Peyer's patch (tissue), 4 donors: Measurements from ENCODE around the gene ANKRD44. TPM values are rescaled to one million over a fixed set of nuclear protein-coding genes. Genes with fewer than 3 reads are reported as not detected.

Experiments used
- DNase-seq, 3 donors: peaks; one replicate each; pipeline ENCODE4 v3.0.0-alpha.2; 2017 to 2019
- H3K27ac ChIP-seq, 4 donors: fragments of 200-600 bp; sonication (generic); one replicate each; pipeline ENCODE4 v1.5.1; 2016 to 2019
- H3K27me3 ChIP-seq, 2 donors: fragments of 200-600 bp; sonication (generic); one replicate each; pipeline ENCODE4 v1.5.1; 2019
- H3K36me3 ChIP-seq, 3 donors: fragments of 200-600 bp; sonication (generic); one replicate each; pipeline ENCODE4 v1.5.1; 2016 to 2019
- H3K4me1 ChIP-seq, 4 donors: fragments of 200-600 bp; sonication (generic); one replicate each; pipeline ENCODE4 v1.5.1; 2016 to 2019
- H3K4me3 ChIP-seq, 4 donors: fragments of 200-600 bp; sonication (generic); 1 replicate in 3 of 4; 2 replicates in 1 of 4; pipeline ENCODE4 v1.5.1; 2016 to 2019; ENCODE audit warnings: mild to moderate bottlenecking in 1 of 4
- H3K9me3 ChIP-seq, 4 donors: fragments of 200-600 bp; sonication (generic); one replicate each; pipeline ENCODE4 v1.5.1; 2016 to 2019; ENCODE audit warnings: mild to moderate bottlenecking in 1 of 4
- POLR2A ChIP-seq, 2 donors: fragments of 450-650 bp; IDR thresholded peaks; one replicate each; pipeline ENCODE4 v1.5.1; 2017; ENCODE audit warnings: antibody characterized with exemption in 2 of 2, mild to moderate bottlenecking in 2 of 2, moderate library complexity in 2 of 2
- total RNA-seq, 4 donors: library from RNA; depleted of rRNA; stranded (reverse); fragments of >200 nt; gene quantifications; one replicate each; pipeline ENCODE4 v1.1.0, GENCODE V29; 2016
- TF ChIP-seq, protein P1 (sequence below), 6 experiments: fragments of 450-650 bp in 4 of 6; fragments of 200-600 bp in 2 of 6; sonication (generic) in 1 of 6; IDR thresholded peaks; one replicate each; pipeline ENCODE4 v1.5.1; 2017 to 2019; ENCODE audit warnings: antibody characterized with exemption in 6 of 6, mild to moderate bottlenecking in 3 of 6, moderate library complexity in 1 of 6

Gene ANKRD44
- total RNA-seq, 4 donors from 2014 or later = 24.8 to 215 (median 32.0) TPM

DNA sequence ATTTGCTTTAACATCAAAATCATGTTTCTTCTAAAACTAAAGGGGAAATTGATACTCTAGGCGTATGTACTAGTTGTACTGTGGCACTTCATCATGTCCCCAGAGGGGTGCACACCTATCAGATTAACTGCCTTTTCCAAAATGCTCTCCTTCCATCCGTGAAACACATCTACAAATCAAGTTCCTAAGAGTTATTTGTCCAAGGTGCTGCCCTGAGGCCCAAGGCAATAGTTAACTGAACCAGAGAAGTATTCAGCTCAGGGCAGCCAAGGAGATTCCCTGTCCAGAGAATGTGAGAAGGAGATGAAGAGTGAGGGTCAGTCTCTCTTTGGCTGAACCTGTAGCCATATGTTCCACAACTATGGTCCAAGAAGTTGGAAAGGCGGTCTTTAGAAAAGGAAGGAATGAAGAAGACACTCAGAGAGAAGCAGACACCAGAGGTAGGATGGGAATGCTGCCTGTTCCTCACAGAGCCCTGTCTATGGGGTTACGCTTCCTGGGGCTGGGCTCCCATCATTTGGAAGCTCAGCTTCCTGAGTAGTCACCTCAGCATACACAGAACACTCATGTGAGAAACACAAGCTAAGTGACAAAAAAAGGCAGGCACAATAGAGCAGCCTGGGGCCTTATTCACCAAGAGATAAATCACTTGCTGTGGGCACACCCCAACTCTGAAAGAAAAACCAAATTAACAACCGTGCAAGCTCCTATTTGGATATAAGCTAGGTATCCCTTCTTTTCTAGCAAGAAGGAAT is 55.6 kb downstream of the ANKRD44 start:
- DNase-seq = no peak
- peak overlapping the region in 1 of 4 donors; percentile 8 for H3K4me3 ChIP-seq
- peak overlapping the region; percentile 52 to 78 (median 61) for H3K27ac ChIP-seq
- H3K27me3 ChIP-seq = no peaks in the 10 kb centered on the region
- H3K9me3 ChIP-seq = no peaks in the 10 kb centered on the region
- no peaks in the 10 kb centered on the region for H3K36me3 ChIP-seq
- H3K4me1 ChIP-seq = peaks cover 0 to 18% (median 12%) of the 10 kb centered on the region in 4 donors
- TF ChIP-seq, protein P1, sequence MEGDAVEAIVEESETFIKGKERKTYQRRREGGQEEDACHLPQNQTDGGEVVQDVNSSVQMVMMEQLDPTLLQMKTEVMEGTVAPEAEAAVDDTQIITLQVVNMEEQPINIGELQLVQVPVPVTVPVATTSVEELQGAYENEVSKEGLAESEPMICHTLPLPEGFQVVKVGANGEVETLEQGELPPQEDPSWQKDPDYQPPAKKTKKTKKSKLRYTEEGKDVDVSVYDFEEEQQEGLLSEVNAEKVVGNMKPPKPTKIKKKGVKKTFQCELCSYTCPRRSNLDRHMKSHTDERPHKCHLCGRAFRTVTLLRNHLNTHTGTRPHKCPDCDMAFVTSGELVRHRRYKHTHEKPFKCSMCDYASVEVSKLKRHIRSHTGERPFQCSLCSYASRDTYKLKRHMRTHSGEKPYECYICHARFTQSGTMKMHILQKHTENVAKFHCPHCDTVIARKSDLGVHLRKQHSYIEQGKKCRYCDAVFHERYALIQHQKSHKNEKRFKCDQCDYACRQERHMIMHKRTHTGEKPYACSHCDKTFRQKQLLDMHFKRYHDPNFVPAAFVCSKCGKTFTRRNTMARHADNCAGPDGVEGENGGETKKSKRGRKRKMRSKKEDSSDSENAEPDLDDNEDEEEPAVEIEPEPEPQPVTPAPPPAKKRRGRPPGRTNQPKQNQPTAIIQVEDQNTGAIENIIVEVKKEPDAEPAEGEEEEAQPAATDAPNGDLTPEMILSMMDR (IDR thresholded peaks at IDR 0.05) = no peak
- TF ChIP-seq POLR2A (IDR thresholded peaks at IDR 0.05) = no peak

DNA sequence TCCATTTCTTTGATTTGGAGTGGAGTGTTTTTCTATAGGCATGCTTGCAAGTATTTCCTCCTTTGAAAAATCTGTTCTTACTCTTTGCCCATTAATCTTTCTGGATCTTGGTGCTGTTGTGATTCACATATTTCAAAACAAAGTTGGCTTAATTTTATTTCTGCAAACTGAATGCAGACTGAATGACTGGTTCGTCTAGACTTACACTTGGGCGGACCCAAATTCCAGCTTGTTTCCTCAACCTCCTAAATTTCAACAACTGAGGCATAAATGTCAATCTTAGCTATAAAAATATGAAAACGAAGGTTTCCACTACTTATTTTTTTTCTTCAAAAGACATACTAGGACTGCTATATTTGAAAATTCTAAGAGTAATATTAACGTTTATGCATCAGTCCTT is 59.0 kb downstream of the ANKRD44 start:
- Histone ChIP-seq H3K27ac (no peak overlapping the region), H3K4me3 (no peak overlapping the region), H3K27me3 (no peaks in the 10 kb centered on the region), H3K36me3 (no peaks in the 10 kb centered on the region), H3K9me3 (no peaks in the 10 kb centered on the region), H3K4me1 (peaks cover 0 to 10% (median 7%) of the 10 kb centered on the region in 4 donors)
- no peak for TF ChIP-seq POLR2A (IDR thresholded peaks at IDR 0.05)
- TF ChIP-seq, protein P1 (IDR thresholded peaks at IDR 0.05) = no peak
- DNase-seq = no peak

DNA sequence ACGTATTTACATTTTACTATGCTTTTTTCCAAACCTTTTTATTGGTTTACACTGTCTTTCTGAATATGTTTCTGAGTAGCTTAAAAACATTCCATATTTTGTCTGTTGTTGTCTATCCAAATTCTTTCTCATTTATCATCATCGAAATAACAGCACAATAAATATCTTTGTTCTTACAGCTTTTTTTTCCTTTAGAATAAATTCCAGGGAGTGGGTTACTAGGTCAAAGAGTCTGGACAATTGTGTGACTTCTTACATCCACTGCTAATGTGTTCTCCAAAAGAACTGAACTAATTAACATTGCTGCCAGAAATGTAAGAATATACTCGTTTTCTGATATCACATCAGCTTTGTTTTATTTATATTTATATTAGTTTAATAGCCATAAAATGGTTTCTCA is 59.4 kb downstream of the ANKRD44 start:
- H3K9me3 ChIP-seq = no peaks in the 10 kb centered on the region
- no peak for DNase-seq
- H3K36me3 ChIP-seq = no peaks in the 10 kb centered on the region
- no peak overlapping the region for H3K27ac ChIP-seq
- H3K27me3 ChIP-seq = no peaks in the 10 kb centered on the region
- peaks cover 0 to 10% (median 7%) of the 10 kb centered on the region in 4 donors for H3K4me1 ChIP-seq
- no peak overlapping the region for H3K4me3 ChIP-seq
- TF ChIP-seq POLR2A (IDR thresholded peaks at IDR 0.05) = no peak
- TF ChIP-seq, protein P1 (IDR thresholded peaks at IDR 0.05) = no peak

DNA sequence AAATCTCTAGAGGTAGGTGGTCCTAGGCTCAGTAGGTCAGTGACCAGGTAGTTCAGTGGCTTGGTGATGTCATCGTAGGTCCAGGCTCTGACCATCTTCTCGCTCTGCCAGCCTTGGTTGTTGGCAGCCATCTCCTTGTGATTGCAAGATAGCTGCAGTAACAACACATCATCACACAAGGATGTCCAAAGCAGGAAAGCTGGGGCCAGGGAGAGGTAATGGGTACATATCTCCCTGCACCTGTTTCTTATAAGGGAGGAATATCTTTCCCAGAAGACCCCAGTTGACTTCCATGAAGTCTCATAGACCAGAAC is 60.5 kb downstream of the ANKRD44 start:
- no peaks in the 10 kb centered on the region for H3K9me3 ChIP-seq
- no peak for DNase-seq
- H3K27me3 ChIP-seq = no peaks in the 10 kb centered on the region
- peak overlapping the region in 1 of 4 donors; percentile 26 for H3K27ac ChIP-seq
- TF ChIP-seq, protein P1 (IDR thresholded peaks at IDR 0.05) = no peak
- TF ChIP-seq POLR2A (IDR thresholded peaks at IDR 0.05) = no peak
- peaks cover 0 to 5% (median 4%) of the 10 kb centered on the region in 4 donors for H3K4me1 ChIP-seq
- no peak overlapping the region for H3K4me3 ChIP-seq
- H3K36me3 ChIP-seq = no peaks in the 10 kb centered on the region

- Histone ChIP-seq H3K27ac (no peak overlapping the region), H3K4me1 (no peaks in the 10 kb centered on the region), H3K36me3 (no peaks in the 10 kb centered on the region), H3K9me3 (no peaks in the 10 kb centered on the region), H3K27me3 (no peaks in the 10 kb centered on the region), H3K4me3 (no peak overlapping the region)
- TF ChIP-seq, protein P1 (IDR thresholded peaks at IDR 0.05) = no peak
- TF ChIP-seq POLR2A (IDR thresholded peaks at IDR 0.05) = no peak
- no peak for DNase-seq
Observed at GRCh38 chr2:197249381-197250083, 61.0 kb downstream of the ANKRD44 start.
